PC-9 (cell line): ENCODE results near the gene SLC36A2.

Experiments
- CTCF ChIP-seq: fragments of 200-600 bp; sonication (generic); conservative IDR thresholded peaks from 2 replicates; pipeline ENCODE4 v1.6.1; 2017; ENCODE audit warnings: mixed run types, antibody characterized with exemption, mild to moderate bottlenecking, moderate library complexity
- EZH2 ChIP-seq: fragments of 200-600 bp; sonication (generic); IDR thresholded peaks from 2 replicates; pipeline ENCODE4 v1.8.0; 2017; ENCODE audit warnings: antibody characterized with exemption, low read depth

- TF ChIP-seq EZH2 (no peak), CTCF (no peak)
Observed at GRCh38 chr5:151274666-151275065, 72.7 kb downstream of the SLC36A2 start.
